ENCODE measurements around the gene PAF1.

PAF1 gene

GRCh38 chr19:39432677-39433025, 41.7 kb upstream of the PAF1 start:
- H3K4me3 ChIP-seq (ENCODE audit: low read depth, low read length) = no peak overlapping the region
- no peak for TF ChIP-seq CTCF (IDR thresholded peaks at IDR 0.05; ENCODE audit: borderline replicate concordance, insufficient read depth, low read depth, low read length)

GRCh38 chr19:39430675-39431593, 40.0 kb upstream of the PAF1 start:
- no peak overlapping the region for H3K4me3 ChIP-seq (ENCODE audit: low read depth, low read length)
- TF ChIP-seq CTCF (IDR thresholded peaks at IDR 0.05; ENCODE audit: borderline replicate concordance, insufficient read depth, low read depth, low read length) = no peak

- TF ChIP-seq CTCF (IDR thresholded peaks at IDR 0.05; ENCODE audit: borderline replicate concordance, insufficient read depth, low read depth, low read length) = no peak
- H3K4me3 ChIP-seq (ENCODE audit: low read depth, low read length) = no peak overlapping the region
Measured at GRCh38 chr19:39428283-39429112, 37.6 kb upstream of the PAF1 start.

GRCh38 chr19:39427707-39428106, 36.8 kb upstream of the PAF1 start:
- H3K4me3 ChIP-seq (ENCODE audit: low read depth, low read length) = no peak overlapping the region
- no peak for TF ChIP-seq CTCF (IDR thresholded peaks at IDR 0.05; ENCODE audit: borderline replicate concordance, insufficient read depth, low read depth, low read length)

- TF ChIP-seq CTCF (IDR thresholded peaks at IDR 0.05; ENCODE audit: borderline replicate concordance, insufficient read depth, low read depth, low read length) = no peak
- no peak overlapping the region for H3K4me3 ChIP-seq (ENCODE audit: low read depth, low read length)
Measured at GRCh38 chr19:39426170-39426569, 35.3 kb upstream of the PAF1 start.

- no peak overlapping the region for H3K4me3 ChIP-seq (ENCODE audit: low read depth, low read length)
- no peak for TF ChIP-seq CTCF (IDR thresholded peaks at IDR 0.05; ENCODE audit: borderline replicate concordance, insufficient read depth, low read depth, low read length)
Measured at GRCh38 chr19:39425744-39426143, 34.8 kb upstream of the PAF1 start.
